K562 (cell line): ENCODE measurements around the gene UPF2. TPM values are rescaled to one million over a fixed set of nuclear protein-coding genes. Genes with fewer than 3 reads are reported as not detected.

ENCODE experiments used
- L3MBTL2 ChIP-seq: fragments of 450-650 bp; IDR thresholded peaks from 2 replicates; pipeline ENCODE4 v1.6.1; 2016; ENCODE audit warnings: mild to moderate bottlenecking, moderate library complexity
- MBD2 ChIP-seq: sonication (generic); IDR thresholded peaks from 2 replicates; pipeline ENCODE4 v1.6.1; 2016; ENCODE audit warnings: low read depth, borderline replicate concordance
- NFATC3 ChIP-seq: fragments of 450-650 bp; IDR thresholded peaks from 2 replicates; pipeline ENCODE4 v1.6.1; 2017; ENCODE audit warnings: mild to moderate bottlenecking
- PRMT5 ChIP-seq: sonication (generic); formaldehyde crosslinking; IDR thresholded peaks from 2 replicates; pipeline ENCODE4 v1.5.0; 2020; ENCODE audit warnings: missing genetic modification reagents
- RFX1 ChIP-seq: fragments of 450-650 bp; IDR thresholded peaks from 2 replicates; pipeline ENCODE4 v1.6.1; 2016; ENCODE audit warnings: mild to moderate bottlenecking, moderate library complexity
- SOX6 ChIP-seq: fragments of 450-650 bp; IDR thresholded peaks from 2 replicates; pipeline ENCODE4 v1.6.1; 2014; ENCODE audit warnings: mild to moderate bottlenecking
- SRF ChIP-seq, 2 experiments: fragments of 250-450, 450-650 bp in 1 of 2; sonication (Bioruptor Pico) in 1 of 2; sonication (generic) in 1 of 2; formaldehyde crosslinking; IDR thresholded peaks; 2 replicates each; pipeline versions ENCODE4 v1.5.0 to v1.5.1; 2020 to 2022; ENCODE audit warnings: mild to moderate bottlenecking in 1 of 2, missing genetic modification reagents in 1 of 2
- TAF7 ChIP-seq: fragments of 450-650 bp; IDR thresholded peaks from 2 replicates; pipeline ENCODE4 v1.6.1; 2016; ENCODE audit warnings: missing genetic modification characterization, missing compliant biosample characterization
- TAF9B ChIP-seq: fragments of 450-650 bp; IDR thresholded peaks from 2 replicates; pipeline ENCODE4 v1.6.1; 2018; ENCODE audit warnings: mild to moderate bottlenecking; ENCODE audit not compliant: partially characterized antibody
- TBP ChIP-seq: optimal IDR thresholded peaks from 2 replicates; pipeline ENCODE3; 2011; ENCODE audit warnings: low read depth, low read length, improper control_type of control experiment
- TEAD1 ChIP-seq, 2 experiments: fragments of 450-650 bp in 1 of 2; sonication (generic) in 1 of 2; formaldehyde crosslinking; IDR thresholded peaks; 2 replicates each; pipeline versions ENCODE4 v1.4.0 to v1.8.0; 2020 to 2022; ENCODE audit warnings: mild to moderate bottlenecking in 2 of 2, missing genetic modification reagents in 1 of 2
- ZNF134 ChIP-seq: fragments of 250-450 bp; sonication (Bioruptor Pico); conservative IDR thresholded peaks from 2 replicates; pipeline ENCODE4 v1.4.0; 2020
- ZNF3 ChIP-seq: fragments of 250-450 bp; sonication (Bioruptor Pico); IDR thresholded peaks from 2 replicates; pipeline ENCODE4 v1.5.0; 2021; ENCODE audit warnings: mild to moderate bottlenecking, moderate library complexity
- ZNF436 ChIP-seq: fragments of 250-450, 450-650 bp; sonication (Bioruptor Pico); formaldehyde crosslinking; IDR thresholded peaks from 2 replicates; pipeline ENCODE4 v1.7.0; 2020; ENCODE audit warnings: mild to moderate bottlenecking
- ZNF696 ChIP-seq: fragments of 250-450 bp; sonication (Bioruptor Pico); conservative IDR thresholded peaks from 2 replicates; pipeline ENCODE4 v1.4.0; 2020; ENCODE audit warnings: mild to moderate bottlenecking, moderate library complexity
- polyA plus RNA-seq, 8 experiments: library from polyadenylated mRNA; depleted of rRNA in 4 of 8; stranded (reverse) in 5 of 8; unstranded in 3 of 8; fragments of >200 nt; fragmentation: Nextera tagmentation in 2 of 8; fragmentation: Illumina TruSeq in 1 of 8; extraction: Ambion mirVana in 2 of 8; extraction: Trizol in 1 of 8; gene quantifications; 2 replicates each; pipeline versions ENCODE4 v1.2.1 to v1.2.3, GENCODE V29; 2011 to 2014; ENCODE audit warnings: inconsistent platforms in 1 of 8, missing spikeins in 1 of 8
- total RNA-seq, 7 experiments: library from RNA; depleted of rRNA in 6 of 7; stranded (reverse); fragments of >200 nt in 6 of 7; fragmentation: Illumina TruSeq in 2 of 7; extraction: Trizol in 2 of 7; gene quantifications; 2 replicates each; pipeline versions ENCODE4 v1.2.1 to v1.2.3, GENCODE V29; 2011 to 2021; ENCODE audit warnings: low replicate concordance in 1 of 7
- TF ChIP-seq, protein P1 (sequence below): sonication (generic); formaldehyde crosslinking; IDR thresholded peaks from 2 replicates; pipeline ENCODE4 v1.8.0; 2023; ENCODE audit warnings: mild to moderate bottlenecking, missing genetic modification reagents
- TF ChIP-seq, protein P2 (sequence below): fragments of 450-650 bp; IDR thresholded peaks from 2 replicates; pipeline ENCODE4 v1.6.1; 2016
- TF ChIP-seq, protein P3 (sequence below): fragments of 450-650 bp; formaldehyde crosslinking; IDR thresholded peaks from 2 replicates; pipeline ENCODE4 v1.4.0; 2022; ENCODE audit warnings: missing genetic modification characterization
- TF ChIP-seq, protein P4 (sequence below): fragments of 450-650 bp; formaldehyde crosslinking; IDR thresholded peaks from 2 replicates; pipeline ENCODE4 v1.4.0; 2020; ENCODE audit warnings: mild to moderate bottlenecking, mixed read lengths

UPF2 gene
- total and polyA plus RNA-seq, 9 of the 15 experiments (the other 6 are each of a cell fraction or from before 2014, with no cell fraction given), result 13.9 to 37.7 (median 23.7) TPM

DNA sequence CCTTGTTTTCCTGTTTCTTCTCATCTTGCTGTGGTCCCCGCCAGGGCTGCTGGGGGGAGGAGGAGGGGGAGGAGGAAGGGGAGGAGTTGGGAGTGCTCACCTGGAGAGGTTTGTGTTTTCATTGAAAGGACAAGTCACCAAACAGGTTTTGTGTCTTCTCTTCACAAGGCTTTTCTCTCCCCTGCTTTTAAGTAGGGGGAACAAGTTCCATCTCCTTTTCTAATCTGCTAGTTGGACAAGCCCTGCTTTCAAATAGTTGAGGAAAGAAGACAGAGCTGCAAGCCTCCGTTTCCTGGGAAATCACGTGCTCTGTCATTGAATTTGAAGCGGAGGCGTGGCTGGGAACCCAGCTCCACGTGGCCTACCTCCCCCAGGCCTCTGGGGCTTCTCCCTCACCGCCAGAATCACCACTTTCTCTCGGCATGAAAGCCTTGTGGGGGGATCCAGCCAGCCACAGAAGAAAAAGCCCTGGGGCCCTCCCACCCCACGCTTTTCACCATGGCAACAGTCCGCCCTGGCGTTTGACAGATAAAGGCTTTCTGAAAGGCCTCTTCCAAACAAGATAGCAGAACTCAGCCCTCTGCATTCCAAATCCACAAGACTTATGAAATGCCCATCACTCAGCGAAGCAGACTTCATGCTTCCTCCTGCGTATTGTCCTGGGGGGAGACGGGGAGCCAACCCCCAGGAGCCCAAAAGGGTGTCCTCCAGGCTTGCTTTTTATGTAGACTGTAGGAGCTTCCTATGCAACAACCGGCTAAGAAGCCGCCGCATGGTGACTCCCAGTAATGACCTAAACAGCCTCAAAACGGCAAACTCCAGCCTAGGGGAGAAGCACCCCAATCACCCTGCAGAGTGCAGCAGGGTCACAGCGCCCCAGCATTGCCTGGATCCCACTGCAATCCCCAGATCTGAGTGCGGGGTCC is 167.8 kb downstream of the UPF2 start (continued):
- TF ChIP-seq, protein P1, sequence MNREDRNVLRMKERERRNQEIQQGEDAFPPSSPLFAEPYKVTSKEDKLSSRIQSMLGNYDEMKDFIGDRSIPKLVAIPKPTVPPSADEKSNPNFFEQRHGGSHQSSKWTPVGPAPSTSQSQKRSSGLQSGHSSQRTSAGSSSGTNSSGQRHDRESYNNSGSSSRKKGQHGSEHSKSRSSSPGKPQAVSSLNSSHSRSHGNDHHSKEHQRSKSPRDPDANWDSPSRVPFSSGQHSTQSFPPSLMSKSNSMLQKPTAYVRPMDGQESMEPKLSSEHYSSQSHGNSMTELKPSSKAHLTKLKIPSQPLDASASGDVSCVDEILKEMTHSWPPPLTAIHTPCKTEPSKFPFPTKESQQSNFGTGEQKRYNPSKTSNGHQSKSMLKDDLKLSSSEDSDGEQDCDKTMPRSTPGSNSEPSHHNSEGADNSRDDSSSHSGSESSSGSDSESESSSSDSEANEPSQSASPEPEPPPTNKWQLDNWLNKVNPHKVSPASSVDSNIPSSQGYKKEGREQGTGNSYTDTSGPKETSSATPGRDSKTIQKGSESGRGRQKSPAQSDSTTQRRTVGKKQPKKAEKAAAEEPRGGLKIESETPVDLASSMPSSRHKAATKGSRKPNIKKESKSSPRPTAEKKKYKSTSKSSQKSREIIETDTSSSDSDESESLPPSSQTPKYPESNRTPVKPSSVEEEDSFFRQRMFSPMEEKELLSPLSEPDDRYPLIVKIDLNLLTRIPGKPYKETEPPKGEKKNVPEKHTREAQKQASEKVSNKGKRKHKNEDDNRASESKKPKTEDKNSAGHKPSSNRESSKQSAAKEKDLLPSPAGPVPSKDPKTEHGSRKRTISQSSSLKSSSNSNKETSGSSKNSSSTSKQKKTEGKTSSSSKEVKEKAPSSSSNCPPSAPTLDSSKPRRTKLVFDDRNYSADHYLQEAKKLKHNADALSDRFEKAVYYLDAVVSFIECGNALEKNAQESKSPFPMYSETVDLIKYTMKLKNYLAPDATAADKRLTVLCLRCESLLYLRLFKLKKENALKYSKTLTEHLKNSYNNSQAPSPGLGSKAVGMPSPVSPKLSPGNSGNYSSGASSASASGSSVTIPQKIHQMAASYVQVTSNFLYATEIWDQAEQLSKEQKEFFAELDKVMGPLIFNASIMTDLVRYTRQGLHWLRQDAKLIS (CRISPR knock-in tag), result 0 out of 2 replicates have a peak, but pooled peaks have one; percentile 24
- TF ChIP-seq ZNF696 (CRISPR knock-in tag), result no peak
- peak; percentile 93 for TF ChIP-seq RFX1
- no peak for TF ChIP-seq ZNF134 (CRISPR knock-in tag)
- TF ChIP-seq ZNF3 (CRISPR knock-in tag), result no peak
- TF ChIP-seq, protein P2, sequence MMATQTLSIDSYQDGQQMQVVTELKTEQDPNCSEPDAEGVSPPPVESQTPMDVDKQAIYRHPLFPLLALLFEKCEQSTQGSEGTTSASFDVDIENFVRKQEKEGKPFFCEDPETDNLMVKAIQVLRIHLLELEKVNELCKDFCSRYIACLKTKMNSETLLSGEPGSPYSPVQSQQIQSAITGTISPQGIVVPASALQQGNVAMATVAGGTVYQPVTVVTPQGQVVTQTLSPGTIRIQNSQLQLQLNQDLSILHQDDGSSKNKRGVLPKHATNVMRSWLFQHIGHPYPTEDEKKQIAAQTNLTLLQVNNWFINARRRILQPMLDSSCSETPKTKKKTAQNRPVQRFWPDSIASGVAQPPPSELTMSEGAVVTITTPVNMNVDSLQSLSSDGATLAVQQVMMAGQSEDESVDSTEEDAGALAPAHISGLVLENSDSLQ, result peak; percentile 86
- TF ChIP-seq, protein P3, sequence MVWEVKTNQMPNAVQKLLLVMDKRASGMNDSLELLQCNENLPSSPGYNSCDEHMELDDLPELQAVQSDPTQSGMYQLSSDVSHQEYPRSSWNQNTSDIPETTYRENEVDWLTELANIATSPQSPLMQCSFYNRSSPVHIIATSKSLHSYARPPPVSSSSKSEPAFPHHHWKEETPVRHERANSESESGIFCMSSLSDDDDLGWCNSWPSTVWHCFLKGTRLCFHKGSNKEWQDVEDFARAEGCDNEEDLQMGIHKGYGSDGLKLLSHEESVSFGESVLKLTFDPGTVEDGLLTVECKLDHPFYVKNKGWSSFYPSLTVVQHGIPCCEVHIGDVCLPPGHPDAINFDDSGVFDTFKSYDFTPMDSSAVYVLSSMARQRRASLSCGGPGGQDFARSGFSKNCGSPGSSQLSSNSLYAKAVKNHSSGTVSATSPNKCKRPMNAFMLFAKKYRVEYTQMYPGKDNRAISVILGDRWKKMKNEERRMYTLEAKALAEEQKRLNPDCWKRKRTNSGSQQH (CRISPR knock-in tag), result 0 out of 2 replicates have a peak, but pooled peaks have one; percentile 19
- no peak for TF ChIP-seq NFATC3
- TF ChIP-seq SOX6, result 0 out of 2 replicates have a peak, but pooled peaks have one; percentile 50
- TF ChIP-seq L3MBTL2, result peak; percentile 94
- no peak for TF ChIP-seq ZNF436
- TF ChIP-seq MBD2, result no peak
- peak; percentile 42 for TF ChIP-seq TAF9B
- peak in 1 of 2 experiments; percentile 55; a peak in 1 of 4 replicates for TF ChIP-seq SRF (CRISPR knock-in tag; IDR thresholded peaks at IDR 0.05)
- no peak for TF ChIP-seq TBP
- TF ChIP-seq TEAD1 (CRISPR knock-in tag; IDR thresholded peaks at IDR 0.05), result peak in 1 of 2 experiments; percentile 3; a peak in 1 of 4 replicates
- TF ChIP-seq, protein P4, sequence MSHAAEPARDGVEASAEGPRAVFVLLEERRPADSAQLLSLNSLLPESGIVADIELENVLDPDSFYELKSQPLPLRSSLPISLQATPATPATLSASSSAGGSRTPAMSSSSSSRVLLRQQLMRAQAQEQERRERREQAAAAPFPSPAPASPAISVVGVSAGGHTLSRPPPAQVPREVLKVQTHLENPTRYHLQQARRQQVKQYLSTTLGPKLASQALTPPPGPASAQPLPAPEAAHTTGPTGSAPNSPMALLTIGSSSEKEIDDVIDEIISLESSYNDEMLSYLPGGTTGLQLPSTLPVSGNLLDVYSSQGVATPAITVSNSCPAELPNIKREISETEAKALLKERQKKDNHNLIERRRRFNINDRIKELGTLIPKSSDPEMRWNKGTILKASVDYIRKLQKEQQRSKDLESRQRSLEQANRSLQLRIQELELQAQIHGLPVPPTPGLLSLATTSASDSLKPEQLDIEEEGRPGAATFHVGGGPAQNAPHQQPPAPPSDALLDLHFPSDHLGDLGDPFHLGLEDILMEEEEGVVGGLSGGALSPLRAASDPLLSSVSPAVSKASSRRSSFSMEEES (CRISPR knock-in tag), result peak; percentile 91
- TF ChIP-seq TAF7 (tag), result no peak
- no peak for TF ChIP-seq PRMT5
